22Rv1 (cell line): ENCODE data around the gene SNX18.

Source experiments
- ZFX ChIP-seq: fragments of 450-650 bp; IDR thresholded peaks from 2 replicates; pipeline ENCODE4 v1.6.1; 2017; ENCODE audit warnings: antibody characterized with exemption, borderline replicate concordance
- TF ChIP-seq, protein P1 (sequence below): fragments of 450-650 bp; IDR thresholded peaks from 2 replicates; pipeline ENCODE4 v1.5.1; 2017; ENCODE audit warnings: mild to moderate bottlenecking

- TF ChIP-seq, protein P1, sequence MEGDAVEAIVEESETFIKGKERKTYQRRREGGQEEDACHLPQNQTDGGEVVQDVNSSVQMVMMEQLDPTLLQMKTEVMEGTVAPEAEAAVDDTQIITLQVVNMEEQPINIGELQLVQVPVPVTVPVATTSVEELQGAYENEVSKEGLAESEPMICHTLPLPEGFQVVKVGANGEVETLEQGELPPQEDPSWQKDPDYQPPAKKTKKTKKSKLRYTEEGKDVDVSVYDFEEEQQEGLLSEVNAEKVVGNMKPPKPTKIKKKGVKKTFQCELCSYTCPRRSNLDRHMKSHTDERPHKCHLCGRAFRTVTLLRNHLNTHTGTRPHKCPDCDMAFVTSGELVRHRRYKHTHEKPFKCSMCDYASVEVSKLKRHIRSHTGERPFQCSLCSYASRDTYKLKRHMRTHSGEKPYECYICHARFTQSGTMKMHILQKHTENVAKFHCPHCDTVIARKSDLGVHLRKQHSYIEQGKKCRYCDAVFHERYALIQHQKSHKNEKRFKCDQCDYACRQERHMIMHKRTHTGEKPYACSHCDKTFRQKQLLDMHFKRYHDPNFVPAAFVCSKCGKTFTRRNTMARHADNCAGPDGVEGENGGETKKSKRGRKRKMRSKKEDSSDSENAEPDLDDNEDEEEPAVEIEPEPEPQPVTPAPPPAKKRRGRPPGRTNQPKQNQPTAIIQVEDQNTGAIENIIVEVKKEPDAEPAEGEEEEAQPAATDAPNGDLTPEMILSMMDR, result no peak
- no peak for TF ChIP-seq ZFX
Observed at GRCh38 chr5:54518818-54519508, 1.4 kb downstream of the SNX18 start.
